Ascending aorta (tissue), 2 donors: ENCODE data around the gene CCDC12. TPM values are rescaled to one million over a fixed set of nuclear protein-coding genes. Genes with fewer than 3 reads are reported as not detected.

Experiments
- DNase-seq, 2 donors: peaks; one replicate each; pipeline ENCODE4 v3.0.0-alpha.2; 2019; ENCODE audit warnings: low spot score in 2 of 2
- H3K27ac ChIP-seq, 2 donors: fragments of 200-600 bp; sonication (generic); one replicate each; pipeline ENCODE4 v1.5.1; 2016 to 2017; ENCODE audit warnings: mild to moderate bottlenecking in 1 of 2
- H3K27me3 ChIP-seq: fragments of 200-600 bp; sonication (generic); one replicate; pipeline ENCODE4 v1.5.1; 2017
- H3K36me3 ChIP-seq, 2 donors: fragments of 200-600 bp; sonication (generic); one replicate each; pipeline ENCODE4 v1.5.1; 2016
- H3K4me1 ChIP-seq, 2 donors: fragments of 200-600 bp; sonication (generic); one replicate each; pipeline ENCODE4 v1.5.1; 2016 to 2017; ENCODE audit warnings: mild to moderate bottlenecking in 1 of 2
- H3K4me3 ChIP-seq, 2 donors: fragments of 200-600 bp; sonication (generic); one replicate each; pipeline ENCODE4 v1.5.1; 2016 to 2017; ENCODE audit warnings: mild to moderate bottlenecking in 1 of 2
- H3K9me3 ChIP-seq, 2 donors: fragments of 200-600 bp; sonication (generic); one replicate each; pipeline ENCODE4 v1.5.1; 2016
- intact Hi-C: fragments of 100-400 bp; cut with DNase I; formaldehyde crosslinking; loops from one replicate; pipeline ENCODE4 v1.15.1; 2023
- total RNA-seq: library from RNA; depleted of rRNA; stranded (reverse); fragments of >200 nt; gene quantifications from one replicate; pipeline ENCODE4 v1.1.0, GENCODE V29; 2016
- TF ChIP-seq, protein P1 (sequence below), 3 experiments: fragments of 200-600 bp in 2 of 3; fragments of 450-650 bp in 1 of 3; sonication (generic) in 2 of 3; IDR thresholded peaks; one replicate each; pipeline ENCODE4 v1.5.1; 2016 to 2019; ENCODE audit warnings: antibody characterized with exemption in 3 of 3, mild to moderate bottlenecking in 1 of 3, moderate library complexity in 1 of 3

Gene CCDC12
- total RNA-seq, 1 donor from 2014 or later, result 34.3 TPM

DNA sequence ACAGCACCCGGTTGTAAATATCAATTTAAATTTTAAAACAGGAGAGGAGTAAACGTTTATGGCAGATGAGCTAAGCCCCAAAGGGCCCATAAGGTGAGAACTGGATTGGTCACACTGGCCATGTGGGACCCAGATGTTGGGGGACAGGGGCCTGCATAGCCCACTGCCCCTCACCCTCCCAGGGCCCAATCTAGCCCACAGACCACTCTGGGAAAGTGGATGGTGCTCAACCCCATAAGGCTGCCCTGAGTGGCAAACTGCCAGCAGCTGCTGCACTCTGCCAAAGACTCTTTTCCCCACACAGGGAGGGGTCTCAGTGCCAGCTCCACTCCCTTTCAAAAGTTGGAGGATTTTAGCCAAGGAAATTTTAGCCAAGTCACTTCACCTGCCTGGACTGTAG lies 42.5 kb downstream of the CCDC12 start:
- no peak overlapping the region for H3K4me3 ChIP-seq
- no peaks in the 10 kb centered on the region for H3K9me3 ChIP-seq
- H3K4me1 ChIP-seq, result peaks cover 56 to 75% of the 10 kb centered on the region in 2 donors
- peak overlapping the region; percentile 85 to 94 for H3K27ac ChIP-seq
- no peak for DNase-seq
- intact Hi-C loops, result loop anchor here (2.0 to 10.0 kb wide), 3 partner anchors 25 to 381 kb away; partner anchors contain the start of genes KIF9 and KLHL18
- peaks cover 0 to 14% of the 10 kb centered on the region in 2 donors for H3K36me3 ChIP-seq
- TF ChIP-seq, protein P1, sequence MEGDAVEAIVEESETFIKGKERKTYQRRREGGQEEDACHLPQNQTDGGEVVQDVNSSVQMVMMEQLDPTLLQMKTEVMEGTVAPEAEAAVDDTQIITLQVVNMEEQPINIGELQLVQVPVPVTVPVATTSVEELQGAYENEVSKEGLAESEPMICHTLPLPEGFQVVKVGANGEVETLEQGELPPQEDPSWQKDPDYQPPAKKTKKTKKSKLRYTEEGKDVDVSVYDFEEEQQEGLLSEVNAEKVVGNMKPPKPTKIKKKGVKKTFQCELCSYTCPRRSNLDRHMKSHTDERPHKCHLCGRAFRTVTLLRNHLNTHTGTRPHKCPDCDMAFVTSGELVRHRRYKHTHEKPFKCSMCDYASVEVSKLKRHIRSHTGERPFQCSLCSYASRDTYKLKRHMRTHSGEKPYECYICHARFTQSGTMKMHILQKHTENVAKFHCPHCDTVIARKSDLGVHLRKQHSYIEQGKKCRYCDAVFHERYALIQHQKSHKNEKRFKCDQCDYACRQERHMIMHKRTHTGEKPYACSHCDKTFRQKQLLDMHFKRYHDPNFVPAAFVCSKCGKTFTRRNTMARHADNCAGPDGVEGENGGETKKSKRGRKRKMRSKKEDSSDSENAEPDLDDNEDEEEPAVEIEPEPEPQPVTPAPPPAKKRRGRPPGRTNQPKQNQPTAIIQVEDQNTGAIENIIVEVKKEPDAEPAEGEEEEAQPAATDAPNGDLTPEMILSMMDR (IDR thresholded peaks at IDR 0.05), result no peak
- no peaks in the 10 kb centered on the region for H3K27me3 ChIP-seq

DNA sequence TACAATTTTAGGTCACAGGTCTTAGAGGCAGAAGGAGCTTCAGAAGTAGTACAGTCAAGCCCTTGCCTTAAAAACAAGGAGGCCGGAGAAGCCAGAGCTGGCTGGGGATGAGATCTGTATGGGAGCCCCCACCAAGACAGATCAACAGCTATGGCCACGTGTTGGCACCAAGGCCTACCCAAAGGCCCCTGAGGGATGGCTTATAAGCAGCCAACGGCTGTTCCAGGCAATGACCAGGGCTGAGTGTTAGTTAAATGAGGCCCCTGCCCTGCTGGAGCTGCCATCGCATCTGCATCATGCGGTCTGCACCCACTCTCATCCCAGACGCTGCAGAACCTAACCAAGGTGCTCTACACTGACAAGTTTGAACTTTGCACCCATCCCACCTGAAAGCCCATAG lies 43.3 kb downstream of the CCDC12 start:
- DNase-seq, result no peak
- peaks cover 0 to 6% of the 10 kb centered on the region in 2 donors for H3K36me3 ChIP-seq
- intact Hi-C loops, result loop anchor here (10.0 kb wide), 2 partner anchors 352 to 382 kb away; partner anchors contain the start of genes KIF9 and KLHL18
- H3K27me3 ChIP-seq, result no peaks in the 10 kb centered on the region
- peaks cover 60 to 82% of the 10 kb centered on the region in 2 donors for H3K4me1 ChIP-seq
- peak overlapping the region; percentile 83 to 85 for H3K27ac ChIP-seq
- no peaks in the 10 kb centered on the region for H3K9me3 ChIP-seq
- TF ChIP-seq, protein P1 (IDR thresholded peaks at IDR 0.05), result no peak
- H3K4me3 ChIP-seq, result no peak overlapping the region

DNA sequence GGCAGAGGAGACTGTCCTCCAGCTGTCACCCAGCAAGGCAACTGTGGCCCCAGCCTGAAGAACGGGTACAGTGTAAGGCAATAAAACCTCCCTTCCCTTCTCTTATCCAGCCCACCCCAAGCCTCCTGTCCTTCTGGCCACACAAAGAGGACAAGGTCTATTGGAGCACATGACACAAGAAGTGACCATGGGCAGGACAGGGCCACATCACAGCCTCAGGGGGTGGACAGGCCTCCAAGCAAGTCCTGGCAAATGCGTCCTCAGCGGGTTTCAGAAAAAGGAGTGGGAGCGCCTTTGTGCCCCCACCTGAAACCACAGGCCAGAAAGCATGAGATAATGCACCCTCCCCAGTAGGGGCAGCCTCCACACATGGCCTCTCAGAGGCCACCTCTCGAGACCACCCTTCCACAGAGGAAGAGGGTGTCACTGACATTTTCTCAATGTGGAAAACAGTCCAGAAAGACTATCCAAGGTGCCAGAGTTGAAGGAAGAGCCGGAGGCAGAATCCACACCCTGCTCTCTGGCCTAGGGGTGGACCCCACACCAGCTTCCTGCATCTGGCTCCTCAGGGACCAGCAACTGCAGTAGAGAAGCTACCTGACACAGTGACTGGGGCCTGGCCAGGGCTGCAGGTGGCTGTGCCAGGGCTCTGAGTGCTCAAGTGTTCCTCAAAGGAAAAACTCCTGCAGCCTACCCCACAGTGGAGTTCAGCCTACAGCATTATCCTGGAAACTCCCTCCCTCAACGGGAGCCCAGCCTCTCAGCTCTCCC lies 43.9 kb downstream of the CCDC12 start:
- intact Hi-C loops, result loop anchor here (10.0 kb wide), 2 partner anchors 352 to 382 kb away; partner anchors contain the start of genes KIF9 and KLHL18
- Histone ChIP-seq H3K4me1 (peaks cover 60 to 88% of the 10 kb centered on the region in 2 donors), H3K9me3 (no peaks in the 10 kb centered on the region), H3K27me3 (no peaks in the 10 kb centered on the region), H3K4me3 (no peak overlapping the region), H3K27ac (peak overlapping the region; percentile 83 to 85), H3K36me3 (no peaks in the 10 kb centered on the region)
- DNase-seq, result no peak
- TF ChIP-seq, protein P1 (IDR thresholded peaks at IDR 0.05), result no peak

DNA sequence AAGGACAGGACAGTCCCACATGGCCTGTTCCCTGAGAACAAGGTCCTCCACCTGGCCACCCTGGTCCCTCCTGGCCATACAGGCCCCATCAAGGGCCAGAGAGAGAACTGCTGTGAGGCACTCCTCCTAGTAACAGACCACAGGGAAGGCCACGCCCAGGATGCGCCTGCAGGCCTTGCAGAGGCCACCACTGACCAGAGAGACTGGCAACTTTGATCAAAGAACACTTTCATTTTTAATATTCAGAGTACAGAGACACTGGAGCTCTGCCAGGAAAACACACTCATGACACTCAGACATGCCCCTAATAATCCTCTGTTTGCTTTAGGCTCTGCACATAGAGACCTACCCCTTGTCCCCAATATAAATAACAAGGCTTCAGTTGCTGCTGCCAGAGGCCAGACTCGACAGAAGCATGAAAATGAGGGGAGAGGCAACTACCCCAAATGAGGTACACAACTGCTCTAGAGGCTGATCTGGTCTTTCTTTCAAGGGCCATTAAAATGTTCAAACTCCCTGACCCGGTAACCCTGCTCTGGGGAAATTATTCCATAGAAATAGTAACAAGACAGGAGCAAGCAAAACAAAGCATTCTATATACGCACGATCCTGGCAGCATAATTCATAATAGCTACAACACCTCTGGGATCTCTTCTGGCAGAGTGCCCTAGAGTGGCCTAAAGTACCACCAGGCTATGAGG lies 44.8 kb downstream of the CCDC12 start:
- no peak for DNase-seq
- Histone ChIP-seq H3K4me1 (peaks cover 60 to 96% of the 10 kb centered on the region in 2 donors), H3K36me3 (no peaks in the 10 kb centered on the region), H3K27ac (peak overlapping the region; percentile 83 to 85), H3K27me3 (no peaks in the 10 kb centered on the region), H3K9me3 (no peaks in the 10 kb centered on the region), H3K4me3 (peak overlapping the region in 1 of 2 donors; percentile 12)
- intact Hi-C loops, result loop anchor here (10.0 kb wide), 2 partner anchors 353 to 383 kb away; partner anchors contain the start of genes KIF9 and KLHL18
- TF ChIP-seq, protein P1 (IDR thresholded peaks at IDR 0.05), result no peak

DNA sequence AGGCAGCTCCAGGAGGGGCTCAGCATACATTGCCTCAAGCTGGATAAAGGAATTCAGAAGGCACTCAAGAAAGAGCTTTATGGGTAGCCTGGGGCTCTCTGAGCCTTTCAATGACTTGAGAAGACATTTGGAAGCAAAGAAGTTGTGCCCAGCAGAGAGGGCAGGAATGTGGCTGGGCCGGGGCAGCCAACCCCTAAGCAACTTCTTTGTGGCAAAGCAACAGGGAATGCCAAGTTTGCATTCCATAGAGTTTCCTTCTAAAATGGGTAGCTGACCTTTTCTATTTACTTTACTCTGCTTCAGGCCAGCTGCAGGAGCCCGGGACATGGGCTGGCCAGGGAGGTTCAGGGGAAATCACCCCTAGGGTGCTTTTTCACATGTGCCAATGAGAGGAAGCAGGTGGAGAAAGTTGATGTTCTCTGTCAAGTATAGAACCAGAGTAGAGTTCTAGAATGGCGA lies 45.6 kb downstream of the CCDC12 start:
- Histone ChIP-seq H3K27me3 (no peaks in the 10 kb centered on the region), H3K9me3 (no peaks in the 10 kb centered on the region), H3K4me3 (peak overlapping the region; percentile 3 to 16), H3K27ac (peak overlapping the region; percentile 83 to 85), H3K36me3 (peaks cover 2 to 3% of the 10 kb centered on the region in 2 donors), H3K4me1 (peaks cover 55 to 96% of the 10 kb centered on the region in 2 donors)
- intact Hi-C loops, result loop anchor here (10.0 kb wide), 2 partner anchors 354 to 384 kb away; partner anchors contain the start of genes KIF9 and KLHL18
- no peak for DNase-seq
- TF ChIP-seq, protein P1 (IDR thresholded peaks at IDR 0.05), result no peak
